HEK293 (cell line): Measurements from ENCODE around the gene FAM13B.

ENCODE experiments used
- ATF2 ChIP-seq: fragments of 450-650 bp; formaldehyde crosslinking; IDR thresholded peaks from 2 replicates; pipeline ENCODE4 v1.5.1; 2016; ENCODE audit warnings: missing biosample characterization, missing genetic modification characterization, low read depth
- BCL11B ChIP-seq: fragments of 450-650 bp; formaldehyde crosslinking; IDR thresholded peaks from 2 replicates; pipeline ENCODE4 v1.5.1; 2016; ENCODE audit warnings: low read depth, missing biosample characterization, missing genetic modification characterization
- GLIS1 ChIP-seq: fragments of 450-650 bp; formaldehyde crosslinking; IDR thresholded peaks from 2 replicates; pipeline ENCODE4 v1.5.1; 2016; ENCODE audit warnings: missing biosample characterization, missing genetic modification characterization
- HOXD13 ChIP-seq: sonication (generic); formaldehyde crosslinking; IDR thresholded peaks from 2 replicates; pipeline ENCODE4 v1.8.0; 2022; ENCODE audit warnings: missing genetic modification reagents, borderline replicate concordance
- KLF8 ChIP-seq: fragments of 450-650 bp; formaldehyde crosslinking; IDR thresholded peaks from 2 replicates; pipeline ENCODE4 v1.5.1; 2016; ENCODE audit warnings: missing biosample characterization, missing genetic modification characterization
- PRDM10 ChIP-seq: fragments of 450-650 bp; formaldehyde crosslinking; IDR thresholded peaks from 2 replicates; pipeline ENCODE4 v1.5.1; 2016; ENCODE audit warnings: missing biosample characterization, missing genetic modification characterization
- PRDM6 ChIP-seq: fragments of 450-650 bp; formaldehyde crosslinking; IDR thresholded peaks from 2 replicates; pipeline ENCODE4 v1.5.1; 2017; ENCODE audit warnings: missing biosample characterization, missing genetic modification characterization
- SCRT2 ChIP-seq: fragments of 450-650 bp; formaldehyde crosslinking; IDR thresholded peaks from 2 replicates; pipeline ENCODE4 v1.5.1; 2016; ENCODE audit warnings: missing biosample characterization, missing genetic modification characterization
- SETDB1 ChIP-seq: IDR thresholded peaks from one replicate; pipeline ENCODE4 v1.6.1; 2017; ENCODE audit warnings: mild to moderate bottlenecking, low read length, moderate library complexity, mixed read lengths; ENCODE audit not compliant: insufficient read length
- SP7 ChIP-seq: fragments of 450-650 bp; formaldehyde crosslinking; IDR thresholded peaks from 2 replicates; pipeline ENCODE4 v1.5.1; 2016; ENCODE audit warnings: missing biosample characterization, missing genetic modification characterization
- ZBTB11 ChIP-seq: fragments of 450-650 bp; formaldehyde crosslinking; conservative IDR thresholded peaks from 2 replicates; pipeline ENCODE4 v1.5.1; 2016; ENCODE audit warnings: low read depth, missing biosample characterization, missing genetic modification characterization
- ZBTB26 ChIP-seq: fragments of 450-650 bp; formaldehyde crosslinking; optimal IDR thresholded peaks from 2 replicates; pipeline ENCODE3; 2016; ENCODE audit warnings: missing biosample characterization, mild to moderate bottlenecking, missing genetic modification characterization
- ZBTB48 ChIP-seq: fragments of 450-650 bp; formaldehyde crosslinking; IDR thresholded peaks from 2 replicates; pipeline ENCODE4 v1.5.1; 2016; ENCODE audit warnings: missing biosample characterization, missing genetic modification characterization
- ZFP41 ChIP-seq: fragments of 450-650 bp; formaldehyde crosslinking; IDR thresholded peaks from 2 replicates; pipeline ENCODE4 v1.5.1; 2016; ENCODE audit warnings: missing biosample characterization, missing genetic modification characterization, borderline replicate concordance
- ZNF112 ChIP-seq: fragments of 450-650 bp; formaldehyde crosslinking; IDR thresholded peaks from 2 replicates; pipeline ENCODE4 v1.5.0; 2017; ENCODE audit warnings: missing biosample characterization, missing genetic modification characterization
- ZNF132 ChIP-seq: fragments of 450-650 bp; formaldehyde crosslinking; IDR thresholded peaks from 2 replicates; pipeline ENCODE4 v1.5.1; 2017; ENCODE audit warnings: missing biosample characterization, missing genetic modification characterization, borderline replicate concordance
- ZNF146 ChIP-seq: fragments of 450-650 bp; formaldehyde crosslinking; IDR thresholded peaks from 2 replicates; pipeline ENCODE4 v1.5.1; 2016; ENCODE audit warnings: missing biosample characterization, missing genetic modification characterization
- ZNF350 ChIP-seq: fragments of 450-650 bp; formaldehyde crosslinking; IDR thresholded peaks from 2 replicates; pipeline ENCODE4 v1.5.0; 2017; ENCODE audit warnings: missing biosample characterization, mild to moderate bottlenecking, missing genetic modification characterization
- ZNF510 ChIP-seq: fragments of 450-650 bp; formaldehyde crosslinking; IDR thresholded peaks from 2 replicates; pipeline ENCODE4 v1.5.1; 2018; ENCODE audit warnings: mild to moderate bottlenecking, missing genetic modification characterization, missing biosample characterization; ENCODE audit not compliant: insufficient replicate concordance
- ZNF514 ChIP-seq: fragments of 450-650 bp; formaldehyde crosslinking; IDR thresholded peaks from 2 replicates; pipeline ENCODE4 v1.5.1; 2016; ENCODE audit warnings: missing biosample characterization, missing genetic modification characterization
- ZNF580 ChIP-seq: fragments of 450-650 bp; formaldehyde crosslinking; IDR thresholded peaks from 2 replicates; pipeline ENCODE4 v1.5.1; 2016; ENCODE audit warnings: missing biosample characterization, missing genetic modification characterization
- ZNF747 ChIP-seq: fragments of 450-650 bp; formaldehyde crosslinking; IDR thresholded peaks from 2 replicates; pipeline ENCODE4 v1.5.1; 2016; ENCODE audit warnings: missing biosample characterization, missing genetic modification characterization
- ZNF768 ChIP-seq: fragments of 450-650 bp; formaldehyde crosslinking; IDR thresholded peaks from 2 replicates; pipeline ENCODE4 v1.5.1; 2018; ENCODE audit warnings: missing biosample characterization, mild to moderate bottlenecking, missing genetic modification characterization
- ZNF785 ChIP-seq: fragments of 450-650 bp; formaldehyde crosslinking; IDR thresholded peaks from 2 replicates; pipeline ENCODE4 v1.5.1; 2016; ENCODE audit warnings: missing biosample characterization, missing genetic modification characterization
- ZSCAN5A ChIP-seq: fragments of 450-650 bp; formaldehyde crosslinking; IDR thresholded peaks from 2 replicates; pipeline ENCODE4 v1.5.1; 2016; ENCODE audit warnings: missing biosample characterization, missing genetic modification characterization

The FAM13B gene

GRCh38 chr5:137888863-137889759 is 143.8 kb downstream of the FAM13B start, which contains the start of gene PKD2L2 (continued):
- TF ChIP-seq ATF2 (tag by site-specific recombination): no peak
- 0 out of 2 replicates have a peak, but pooled peaks have one; percentile 20 for TF ChIP-seq ZBTB11 (tag by site-specific recombination)
- TF ChIP-seq ZSCAN5A (tag by site-specific recombination): peak; percentile 76; the same call in 1 of the 2 replicates
- no peak for TF ChIP-seq ZFP41 (tag by site-specific recombination)
- no peak for TF ChIP-seq KLF8 (tag by site-specific recombination)
- TF ChIP-seq BCL11B: no peak
- TF ChIP-seq ZNF514 (tag by site-specific recombination): no peak
- TF ChIP-seq ZNF768 (tag by site-specific recombination): no peak
- 0 out of 2 replicates have a peak, but pooled peaks have one; percentile 5 for TF ChIP-seq ZNF146 (tag by site-specific recombination)
- peak; percentile 76 for TF ChIP-seq ZBTB48 (tag by site-specific recombination)
- TF ChIP-seq ZNF350 (tag by site-specific recombination): no peak
- TF ChIP-seq GLIS1 (tag by site-specific recombination): peak; percentile 91
- peak; percentile 95 for TF ChIP-seq ZBTB26 (tag by site-specific recombination)
- TF ChIP-seq HOXD13 (CRISPR knock-in tag): no peak
- no peak for TF ChIP-seq ZNF747 (tag by site-specific recombination)
- TF ChIP-seq SP7 (tag by site-specific recombination): peak; percentile 66; the same call in 1 of the 2 replicates
- TF ChIP-seq SETDB1: no peak
- no peak for TF ChIP-seq ZNF510 (tag by site-specific recombination)
- TF ChIP-seq ZNF785 (tag by site-specific recombination): no peak
- TF ChIP-seq ZNF112: no peak
- 0 out of 2 replicates have a peak, but pooled peaks have one; percentile 47 for TF ChIP-seq ZNF132 (tag by site-specific recombination)
- TF ChIP-seq PRDM10 (tag by site-specific recombination): no peak
- no peak for TF ChIP-seq PRDM6 (tag by site-specific recombination)
- TF ChIP-seq SCRT2: 0 out of 2 replicates have a peak, but pooled peaks have one; percentile 26
- TF ChIP-seq ZNF580 (tag by site-specific recombination): peak; percentile 94
